Daoy (cell line): ENCODE measurements around the gene PXYLP1. TPM values are rescaled to one million over a fixed set of nuclear protein-coding genes. Genes with fewer than 3 reads are reported as not detected.

Experiments
- DNase-seq: peaks from one replicate; pipeline ENCODE4 v3.0.0-alpha.2; 2015; ENCODE audit warnings: low read depth
- total RNA-seq: library from RNA; depleted of rRNA; stranded (reverse); fragments of >200 nt; shearing (Covaris generic); gene quantifications from 2 replicates; pipeline ENCODE4 v1.2.3, GENCODE V29; 2014

Gene PXYLP1
- total RNA-seq, 1 experiment from 2014 or later = 8.6 TPM

DNA sequence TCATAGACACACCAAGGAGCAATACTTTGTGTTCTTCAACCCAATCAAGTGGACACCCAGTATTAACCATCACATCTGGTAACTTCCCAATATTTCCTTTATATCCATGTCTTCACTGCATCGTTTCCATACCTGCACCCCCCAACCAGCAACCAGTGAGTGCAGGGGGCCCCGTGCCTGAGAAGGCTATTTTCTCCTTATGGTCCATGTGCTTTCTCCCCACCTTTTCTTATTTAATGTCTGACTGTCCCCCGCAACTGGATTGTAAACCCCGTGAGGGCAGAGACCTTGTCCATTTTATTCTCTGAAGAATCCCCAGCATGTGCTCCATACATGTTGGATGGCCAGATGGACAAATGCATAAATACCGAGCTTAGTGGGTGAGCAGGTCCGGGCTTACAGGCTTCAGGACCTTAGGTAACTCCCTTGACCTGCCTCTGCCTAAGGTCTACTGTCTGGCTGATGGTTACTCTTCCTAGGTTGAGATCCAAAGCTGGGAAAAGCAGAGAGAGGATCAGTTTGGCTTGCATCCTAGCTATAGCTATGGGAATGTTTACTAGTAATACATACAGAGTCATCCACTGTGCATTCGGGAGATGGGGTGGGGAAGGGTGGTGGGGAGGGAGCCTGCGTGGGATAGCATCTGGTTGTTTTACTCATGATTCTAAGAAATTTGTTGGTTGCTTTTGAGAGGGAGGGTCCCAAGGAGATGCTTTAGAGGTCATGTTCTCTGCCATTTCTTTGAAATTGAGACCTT is 41.5 kb downstream of the PXYLP1 start:
- DNase-seq = peak; percentile 13

GRCh38 chr3:141273700-141274410 is 42.2 kb downstream of the PXYLP1 start:
- DNase-seq = peak; percentile 44

GRCh38 chr3:141274411-141275031 is 42.9 kb downstream of the PXYLP1 start:
- no peak for DNase-seq

DNA sequence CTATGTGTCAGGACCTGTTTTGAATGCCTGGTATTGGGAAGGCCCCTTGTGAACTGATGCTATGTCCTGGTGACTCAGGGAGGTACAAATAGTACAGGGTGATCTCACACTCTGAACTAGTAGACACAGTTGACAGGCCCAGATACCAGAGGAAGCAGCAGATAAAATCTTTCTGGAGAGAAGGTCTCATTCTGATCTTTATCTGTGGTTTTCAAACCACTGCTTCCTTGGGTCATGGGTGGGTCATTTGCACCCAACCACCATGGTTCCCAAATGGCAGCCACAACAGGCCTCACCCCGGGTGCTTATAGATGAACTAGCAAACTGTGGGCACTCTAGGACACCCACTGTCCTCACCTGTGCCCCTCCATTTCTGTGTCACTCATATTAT is 43.4 kb downstream of the PXYLP1 start:
- peak; percentile 87 for DNase-seq

DNA sequence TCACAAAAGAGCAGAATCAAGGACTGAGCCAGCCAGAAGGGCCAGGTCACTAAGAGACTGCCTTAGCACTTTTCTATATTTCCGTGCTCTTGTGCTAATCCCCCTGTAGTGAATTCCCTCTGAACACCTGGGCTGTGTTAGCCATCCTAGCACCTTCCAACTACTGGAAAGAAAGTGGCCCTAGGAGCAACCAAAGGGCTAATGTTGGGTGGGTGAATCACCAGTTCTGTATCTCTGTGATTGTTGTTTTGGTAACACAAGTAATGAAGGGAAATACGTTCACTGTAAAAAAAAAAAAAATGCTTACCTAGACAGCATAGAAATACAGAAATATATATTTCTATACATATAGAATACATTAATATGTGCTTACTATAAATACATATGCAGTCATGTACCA is 43.9 kb downstream of the PXYLP1 start:
- DNase-seq = peak; percentile 51

DNA sequence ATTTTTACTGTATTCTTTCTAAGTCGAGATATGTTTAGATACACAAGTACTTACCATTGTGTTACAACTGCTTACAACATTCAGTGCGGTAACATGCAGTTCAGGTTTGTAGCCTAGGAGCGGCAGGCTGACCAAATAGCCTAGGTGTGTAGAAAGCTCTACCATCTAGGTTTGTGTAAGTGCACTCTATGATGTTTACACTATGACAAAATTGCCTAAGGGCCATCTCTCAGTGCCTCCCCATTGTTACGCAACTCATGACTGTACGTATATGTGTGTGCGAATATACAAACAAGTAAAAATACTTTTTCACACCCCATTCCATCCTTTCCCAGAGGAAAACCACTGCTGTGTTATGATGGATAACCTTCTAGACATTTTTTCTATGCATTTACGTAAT is 44.3 kb downstream of the PXYLP1 start:
- DNase-seq = peak; percentile 66

- DNase-seq = no peak
These were observed 44.8 kb downstream of the PXYLP1 start for GRCh38 chr3:141276398-141276797.

DNA sequence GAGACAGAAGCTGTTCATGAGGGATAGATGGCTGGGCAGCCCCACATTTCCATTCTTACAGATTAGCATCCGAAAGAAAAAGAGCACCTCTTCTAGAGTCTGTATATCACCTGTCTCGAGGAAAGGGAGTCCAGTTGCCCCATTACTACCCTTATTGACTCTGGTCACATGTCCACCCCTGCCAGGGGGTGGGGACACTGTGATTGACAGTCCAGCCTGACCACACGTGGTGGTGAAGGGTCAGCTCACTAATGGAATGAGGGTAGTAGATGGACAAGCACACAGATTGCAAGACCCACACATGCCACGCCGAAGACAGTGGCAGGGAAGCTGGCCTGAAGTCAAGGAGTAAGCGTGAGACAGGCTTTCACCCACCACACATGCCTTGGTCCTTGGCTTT is 45.8 kb downstream of the PXYLP1 start:
- no peak for DNase-seq

DNA sequence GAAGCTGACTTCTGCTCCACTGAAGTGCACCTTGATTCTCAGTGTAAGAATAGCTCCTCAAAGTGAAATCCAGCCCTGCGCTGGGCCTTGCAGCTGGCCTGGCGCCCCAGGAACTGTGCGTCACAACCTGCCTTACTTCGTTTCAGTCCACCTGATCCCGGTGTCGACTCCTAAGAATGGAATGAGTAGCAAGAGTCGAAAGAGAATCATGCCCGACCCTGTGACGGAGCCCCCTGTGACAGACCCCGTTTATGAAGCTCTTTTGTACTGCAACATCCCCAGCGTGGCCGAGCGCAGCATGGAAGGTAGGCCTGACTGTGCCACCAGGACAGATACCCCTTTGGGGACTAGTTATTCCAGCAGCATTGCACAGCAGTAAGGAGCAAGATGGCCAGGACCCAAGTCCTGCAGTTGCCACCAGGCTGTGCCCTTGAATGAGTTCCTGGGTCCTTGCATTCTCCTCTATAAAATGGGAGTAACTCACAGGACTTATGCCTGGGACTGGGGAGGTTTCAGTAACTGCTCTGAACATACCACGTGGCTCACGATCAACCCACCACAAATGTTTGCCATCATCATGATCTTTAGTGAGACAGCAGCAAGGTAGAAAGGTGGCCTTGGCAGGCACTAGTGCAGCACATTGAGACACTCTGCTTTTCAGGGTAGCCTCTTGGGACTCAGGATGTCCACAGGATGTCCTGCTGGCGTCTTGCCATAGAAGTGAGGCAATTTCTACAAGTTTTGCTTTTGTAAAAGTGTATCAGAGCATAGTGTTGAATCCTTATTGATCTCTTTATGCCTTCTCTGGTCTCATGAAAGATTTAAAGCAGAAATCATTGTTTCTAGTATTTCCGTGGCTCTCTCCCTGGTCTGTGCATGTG is 46.8 kb downstream of the PXYLP1 start:
- peak; percentile 28 for DNase-seq

- peak; percentile 33 for DNase-seq
These were observed 47.7 kb downstream of the PXYLP1 start for GRCh38 chr3:141279077-141279967.

- DNase-seq = peak; percentile 81
These were observed 48.5 kb downstream of the PXYLP1 start for GRCh38 chr3:141280086-141280485.

DNA sequence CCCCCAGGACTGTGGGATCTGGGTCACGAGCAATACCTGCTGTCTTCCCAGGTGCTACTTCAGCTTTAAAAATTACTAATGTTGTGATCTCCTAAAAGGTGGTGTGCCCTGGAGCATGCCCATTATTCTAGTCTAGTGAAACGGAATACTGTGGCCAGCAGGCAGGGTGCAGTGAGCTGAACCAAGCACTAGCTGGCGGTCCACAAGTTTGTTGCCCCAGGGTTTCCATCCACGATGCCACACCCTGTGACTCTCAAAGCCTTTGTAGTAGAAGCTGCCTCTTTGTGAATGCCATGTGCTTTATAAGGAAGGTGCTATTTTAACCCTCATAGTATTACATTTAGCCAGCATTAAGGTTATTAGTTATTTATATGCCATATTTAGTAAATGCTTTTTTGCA is 49.1 kb downstream of the PXYLP1 start:
- DNase-seq = peak; percentile 69

GRCh38 chr3:141285570-141285969 is 53.9 kb downstream of the PXYLP1 start:
- no peak for DNase-seq

DNA sequence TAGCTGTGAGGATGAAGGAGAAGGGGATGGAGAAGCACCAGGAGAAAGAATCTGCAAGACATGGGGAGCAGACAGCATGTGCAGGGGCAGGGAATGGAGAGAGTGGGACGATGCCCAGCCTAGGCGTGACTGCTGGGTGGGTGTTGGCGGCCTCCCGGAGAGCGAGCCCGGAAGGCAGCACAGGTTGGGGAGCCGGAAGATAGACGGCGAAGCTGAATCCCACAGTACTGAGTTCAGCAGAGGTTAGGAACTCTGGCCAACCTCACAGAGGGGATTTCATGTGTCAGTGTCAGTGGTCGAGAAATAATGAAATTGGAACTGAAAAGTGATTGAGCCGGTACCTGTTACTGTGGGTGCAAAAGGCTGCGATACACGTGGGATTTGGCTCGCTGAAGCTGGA is 55.2 kb downstream of the PXYLP1 start:
- no peak for DNase-seq

GRCh38 chr3:141287326-141287725 is 55.7 kb downstream of the PXYLP1 start:
- DNase-seq = no peak

GRCh38 chr3:141288336-141288990 is 56.8 kb downstream of the PXYLP1 start:
- no peak for DNase-seq

DNA sequence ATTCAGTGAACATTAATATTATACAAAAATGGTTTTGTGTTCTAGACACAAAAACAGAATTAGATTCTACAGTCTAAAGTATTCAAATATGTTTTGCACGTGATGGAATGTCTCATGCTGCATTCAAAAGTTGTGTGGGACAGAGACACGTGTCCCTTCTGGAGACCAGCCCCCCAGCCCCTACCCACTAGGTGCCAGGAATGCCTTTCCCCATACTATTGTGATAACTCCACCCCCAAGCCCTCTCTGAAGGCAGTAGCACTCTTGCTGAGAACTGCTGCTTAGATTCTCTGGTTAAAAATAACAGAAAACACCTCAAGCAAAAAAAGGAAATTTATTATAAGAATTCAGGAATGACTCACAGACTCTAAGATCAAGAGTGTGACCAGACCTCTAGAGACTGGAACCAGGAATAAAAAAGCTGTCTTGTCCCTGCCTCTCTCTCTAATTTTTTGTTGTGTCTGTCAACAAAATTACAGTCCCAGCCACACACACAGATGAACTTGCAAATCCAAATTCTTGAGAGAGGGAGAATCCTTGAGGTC is 57.7 kb downstream of the PXYLP1 start:
- no peak for DNase-seq

GRCh38 chr3:141291559-141292355 is 60.1 kb downstream of the PXYLP1 start:
- no peak for DNase-seq
